A549 (cell line): ENCODE results near the gene FSTL4. TPM values are rescaled to one million over a fixed set of nuclear protein-coding genes. Genes with fewer than 3 reads are reported as not detected.

Experiments
- ATAC-seq, 2 experiments: fragments of 200-7000 bp in 1 of 2; fragments of >200 bp in 1 of 2; cut with Nextera tagmentation in 1 of 2; cut with Tn5 transposase in 1 of 2; 3 replicates each; pipeline versions ENCODE4 v1.8.0 to v1.9.1; 2018 to 2020; ENCODE audit warnings: mild to moderate bottlenecking in 1 of 2, moderate library complexity in 1 of 2
- CTCF ChIA-PET: fragments of 300-600 bp; sonication (Branson Sonifier 250); formaldehyde crosslinking; extraction: SDS; loops from one replicate; lab custom pipeline; 2021; ENCODE audit warnings: antibody characterized with exemption, inconsistent platforms; lab: Yijun Ruan, JAX
- POLR2A ChIA-PET: fragments of 350-600 bp; formaldehyde crosslinking; extraction: SDS; loops from one replicate; lab custom pipeline; 2021; ENCODE audit warnings: antibody characterized with exemption, inconsistent platforms; lab: Yijun Ruan, JAX
- DNase-seq, 2 experiments: peaks; one replicate each; pipeline versions ENCODE4 v3.0.0 to v3.0.0-alpha.2; 2011 to 2016; ENCODE audit warnings: low read depth in 1 of 2, low spot score in 1 of 2
- FAIRE-seq: peaks from 2 replicates; lab custom pipeline; 2011; peaks lifted over from hg19 to GRCh38; lab: Jason Lieb, UNC
- H3K27ac ChIP-seq, 2 experiments: fragments of >200 bp; sonication (Bioruptor Twin); formaldehyde crosslinking; 3 replicates each; pipeline ENCODE4 v1.5.1; 2016 to 2017
- H3K4me1 ChIP-seq: fragments of >200 bp; sonication (Bioruptor Twin); formaldehyde crosslinking; 3 replicates; pipeline ENCODE4 v1.6.1; 2016
- H3K4me2 ChIP-seq: fragments of >200 bp; sonication (Bioruptor Twin); formaldehyde crosslinking; 3 replicates; pipeline ENCODE4 v1.6.1; 2016
- H3K4me3 ChIP-seq: fragments of >200 bp; sonication (Bioruptor Twin); formaldehyde crosslinking; 3 replicates; pipeline ENCODE4 v1.5.1; 2016
- H3K9me3 ChIP-seq: fragments of >200 bp; sonication (Bioruptor Twin); formaldehyde crosslinking; 3 replicates; pipeline ENCODE4 v1.6.1; 2016
- CBX2 ChIP-seq: fragments of 200-600 bp; sonication (generic); IDR thresholded peaks from 2 replicates; pipeline ENCODE4 v1.6.1; 2016; ENCODE audit warnings: low read depth, mild to moderate bottlenecking, borderline replicate concordance
- HDAC2 ChIP-seq: fragments of 200-600 bp; sonication (generic); IDR thresholded peaks from 2 replicates; pipeline ENCODE4 v1.6.1; 2016
- HMGXB4 ChIP-seq: fragments of 250-450 bp; sonication (Bioruptor Pico); IDR thresholded peaks from 2 replicates; pipeline ENCODE4 v1.5.0; 2021; ENCODE audit warnings: mild to moderate bottlenecking, moderate library complexity, borderline replicate concordance
- JUNB ChIP-seq: fragments of >200 bp; sonication (Bioruptor Twin); formaldehyde crosslinking; IDR thresholded peaks from 2 replicates; pipeline ENCODE4 v1.6.1; 2016
- KDM1A ChIP-seq: fragments of 200-600 bp; sonication (generic); IDR thresholded peaks from 2 replicates; pipeline ENCODE4 v1.6.1; 2016; ENCODE audit warnings: low read depth, mild to moderate bottlenecking
- MAZ ChIP-seq: fragments of 150-350 bp; IDR thresholded peaks from 2 replicates; pipeline ENCODE4 v1.6.1; 2014; ENCODE audit warnings: antibody characterized with exemption, low read depth, low read length, borderline replicate concordance
- PHF8 ChIP-seq: fragments of 200-600 bp; sonication (generic); IDR thresholded peaks from 2 replicates; pipeline ENCODE4 v1.6.1; 2016; ENCODE audit warnings: low read depth, mild to moderate bottlenecking, antibody characterized with exemption, moderate library complexity, borderline replicate concordance
- POLR2A ChIP-seq: IDR thresholded peaks from 2 replicates; pipeline ENCODE4 v1.6.1; 2012; ENCODE audit warnings: mild to moderate bottlenecking, low read length
- RCOR1 ChIP-seq: fragments of 150-350 bp; IDR thresholded peaks from 2 replicates; pipeline ENCODE4 v1.6.1; 2014; ENCODE audit warnings: antibody characterized with exemption, low read length, low read depth
- RNF2 ChIP-seq: fragments of 200-600 bp; sonication (generic); IDR thresholded peaks from 2 replicates; pipeline ENCODE4 v1.6.1; 2016; ENCODE audit warnings: low read depth, mild to moderate bottlenecking, antibody characterized with exemption, moderate library complexity, borderline replicate concordance
- SMC3 ChIP-seq: fragments of >200 bp; sonication (Bioruptor Twin); formaldehyde crosslinking; IDR thresholded peaks from 3 replicates; pipeline ENCODE4 v1.6.1; 2018; ENCODE audit warnings: inconsistent platforms
- TP53 ChIP-seq: fragments of 250-450 bp; sonication (Bioruptor Pico); IDR thresholded peaks from 2 replicates; pipeline ENCODE4 v1.5.0; 2021; ENCODE audit warnings: mild to moderate bottlenecking, moderate library complexity
- ZSCAN20 ChIP-seq: fragments of 250-450 bp; sonication (Bioruptor Pico); IDR thresholded peaks from 2 replicates; pipeline ENCODE4 v1.8.0; 2022; ENCODE audit warnings: mild to moderate bottlenecking, moderate library complexity
- WGBS: methylation state at CpG from one replicate; pipeline ENCODE4 v1.1.6; 2017; ENCODE audit errors: missing lambda C conversion rate; 5-methylcytosine and 5-hydroxymethylcytosine counted together
- polyA plus RNA-seq, 4 experiments: library from polyadenylated mRNA; depleted of rRNA in 3 of 4; stranded (reverse); fragments of >200 nt; fragmentation: RNase III in 1 of 4; extraction: RNeasy Plus Mini Kit Qiagen cat#74134 plus additional on column Dnase treatment in 1 of 4; gene quantifications; 2 replicates in 3 of 4; 3 replicates in 1 of 4; pipeline ENCODE4 v1.2.3, GENCODE V29; 2011 to 2017
- TF ChIP-seq, protein P1 (sequence below): fragments of 250-450 bp; sonication (Bioruptor Pico); IDR thresholded peaks from 2 replicates; pipeline ENCODE4 v1.5.0; 2020; ENCODE audit warnings: low read depth, mild to moderate bottlenecking, moderate library complexity
- TF ChIP-seq, protein P2 (sequence below): IDR thresholded peaks from 2 replicates; pipeline ENCODE4 v1.6.1; 2012
- TF ChIP-seq, protein P3 (sequence below): fragments of 150-350 bp; IDR thresholded peaks from 2 replicates; pipeline ENCODE4 v1.6.1; 2014; ENCODE audit warnings: low read depth, mild to moderate bottlenecking, low read length

Gene FSTL4
- polyA plus RNA-seq, 2 of the 4 experiments (the other 2 are of a cell fraction), result 1.6 to 1.8 TPM

- Histone ChIP-seq H3K27ac (peak overlapping the region; percentile 89 to 94), H3K9me3 (peaks cover 5% of the 10 kb centered on the region; the same call in 1 of the 3 replicates), H3K4me2 (no peak overlapping the region; the same call in 2 of the 3 replicates)
- 96% methylated on average over 3 of the region's 3 CpGs for WGBS
- ATAC-seq, result no peak
- FAIRE-seq, result no peak
- no peak for DNase-seq
- no peak for TF ChIP-seq KDM1A
- no peak for TF ChIP-seq RCOR1
- no peak for TF ChIP-seq SMC3
- no peak for TF ChIP-seq JUNB
- TF ChIP-seq, protein P1, sequence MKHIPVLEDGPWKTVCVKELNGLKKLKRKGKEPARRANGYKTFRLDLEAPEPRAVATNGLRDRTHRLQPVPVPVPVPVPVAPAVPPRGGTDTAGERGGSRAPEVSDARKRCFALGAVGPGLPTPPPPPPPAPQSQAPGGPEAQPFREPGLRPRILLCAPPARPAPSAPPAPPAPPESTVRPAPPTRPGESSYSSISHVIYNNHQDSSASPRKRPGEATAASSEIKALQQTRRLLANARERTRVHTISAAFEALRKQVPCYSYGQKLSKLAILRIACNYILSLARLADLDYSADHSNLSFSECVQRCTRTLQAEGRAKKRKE, result no peak
- TF ChIP-seq, protein P2, sequence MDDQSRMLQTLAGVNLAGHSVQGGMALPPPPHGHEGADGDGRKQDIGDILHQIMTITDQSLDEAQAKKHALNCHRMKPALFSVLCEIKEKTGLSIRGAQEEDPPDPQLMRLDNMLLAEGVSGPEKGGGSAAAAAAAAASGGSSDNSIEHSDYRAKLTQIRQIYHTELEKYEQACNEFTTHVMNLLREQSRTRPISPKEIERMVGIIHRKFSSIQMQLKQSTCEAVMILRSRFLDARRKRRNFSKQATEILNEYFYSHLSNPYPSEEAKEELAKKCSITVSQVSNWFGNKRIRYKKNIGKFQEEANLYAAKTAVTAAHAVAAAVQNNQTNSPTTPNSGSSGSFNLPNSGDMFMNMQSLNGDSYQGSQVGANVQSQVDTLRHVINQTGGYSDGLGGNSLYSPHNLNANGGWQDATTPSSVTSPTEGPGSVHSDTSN, result no peak
- TF ChIP-seq, all 56 proteins: peak for 0
- H3K4me1 ChIP-seq, result peaks cover 67% of the 10 kb centered on the region
- CTCF ChIA-PET, result interaction anchor here (1.8 to 13.4 kb wide), 3 partner anchors 10 to 128 kb away, joined by 5 to 302 read pairs (median 71); no protein-coding TSS in a partner anchor
- POLR2A ChIA-PET, result no interaction called here
- no peak overlapping the region for H3K4me3 ChIP-seq
These were observed 369.1 kb downstream of the FSTL4 start for GRCh38 chr5:133243196-133243595.

- FAIRE-seq (no peak), ATAC-seq (no peak), DNase-seq (no peak)
- Histone ChIP-seq H3K9me3 (peaks cover 5% of the 10 kb centered on the region; the same call in 1 of the 3 replicates), H3K4me3 (no peak overlapping the region), H3K27ac (peak overlapping the region; percentile 89 to 94; a peak in 5 of 6 replicates), H3K4me2 (no peak overlapping the region), H3K4me1 (peaks cover 59% of the 10 kb centered on the region)
- POLR2A ChIA-PET, result no interaction called here
- TF ChIP-seq HMGXB4 (CRISPR knock-in tag) (no peak), MAZ (no peak), TP53 (CRISPR knock-in tag) (no peak), RNF2 (no peak), PHF8 (no peak), KDM1A (no peak), HDAC2 (no peak)
- CTCF ChIA-PET, result interaction anchor here (1.8 to 13.4 kb wide), 3 partner anchors 9 to 127 kb away, joined by 5 to 302 read pairs (median 71); no protein-coding TSS in a partner anchor
- WGBS, result 100% methylated on average over 4 of the region's 4 CpGs
These were observed 370.0 kb downstream of the FSTL4 start for GRCh38 chr5:133242221-133242835.

- WGBS, result 90% methylated on average over 8 of the region's 8 CpGs
- POLR2A ChIA-PET, result interaction anchor here (0.5 to 1.0 kb wide), 3 partner anchors 15 to 744 kb away, joined by 3 to 5 read pairs (median 3); no protein-coding TSS in a partner anchor
- TF ChIP-seq, protein P3, sequence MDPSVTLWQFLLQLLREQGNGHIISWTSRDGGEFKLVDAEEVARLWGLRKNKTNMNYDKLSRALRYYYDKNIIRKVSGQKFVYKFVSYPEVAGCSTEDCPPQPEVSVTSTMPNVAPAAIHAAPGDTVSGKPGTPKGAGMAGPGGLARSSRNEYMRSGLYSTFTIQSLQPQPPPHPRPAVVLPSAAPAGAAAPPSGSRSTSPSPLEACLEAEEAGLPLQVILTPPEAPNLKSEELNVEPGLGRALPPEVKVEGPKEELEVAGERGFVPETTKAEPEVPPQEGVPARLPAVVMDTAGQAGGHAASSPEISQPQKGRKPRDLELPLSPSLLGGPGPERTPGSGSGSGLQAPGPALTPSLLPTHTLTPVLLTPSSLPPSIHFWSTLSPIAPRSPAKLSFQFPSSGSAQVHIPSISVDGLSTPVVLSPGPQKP, result no peak
- TF ChIP-seq CBX2, result no peak
- no peak for TF ChIP-seq ZSCAN20 (CRISPR knock-in tag)
- no peak for TF ChIP-seq POLR2A
- Histone ChIP-seq H3K4me3 (no peak overlapping the region), H3K4me1 (peaks cover 59% of the 10 kb centered on the region), H3K9me3 (peaks cover 5% of the 10 kb centered on the region; the same call in 1 of the 3 replicates), H3K4me2 (peak overlapping the region; percentile 68), H3K27ac (peak overlapping the region; percentile 89 to 94)
- DNase-seq (no peak), ATAC-seq (no peak), FAIRE-seq (no peak)
- CTCF ChIA-PET, result interaction anchor here (1.3 to 13.4 kb wide), 4 partner anchors 8 to 126 kb away, joined by 3 to 302 read pairs (median 38); no protein-coding TSS in a partner anchor
These were observed 370.9 kb downstream of the FSTL4 start for GRCh38 chr5:133241179-133242092.
